CD14-positive monocyte (primary cell): ENCODE data around the gene CNTNAP5. TPM values are rescaled to one million over a fixed set of nuclear protein-coding genes. Genes with fewer than 3 reads are reported as not detected.

Experiments
- DNase-seq, 3 donors: peaks; one replicate each; pipeline ENCODE4 v3.0.0-alpha.2; 2011 to 2022
- H2AFZ ChIP-seq: 2 replicates; pipeline ENCODE4 v1.6.0; 2012; ENCODE audit warnings: mild to moderate bottlenecking, low read depth, low read length, inconsistent platforms; ENCODE audit not compliant: insufficient read depth, poor library complexity, severe bottlenecking
- H3K27ac ChIP-seq, 2 donors: 1 replicate in 1 of 2; 2 replicates in 1 of 2; pipeline ENCODE4 v1.5.1; 2012 to 2013; ENCODE audit warnings: low read length in 2 of 2, control low read depth in 1 of 2, inconsistent platforms in 1 of 2, low read depth in 1 of 2, mild to moderate bottlenecking in 1 of 2
- H3K27me3 ChIP-seq, 2 donors: one replicate each; pipeline versions ENCODE4 v1.6.0 to v1.6.1; 2011 to 2013; ENCODE audit warnings: low read length in 2 of 2; ENCODE audit not compliant: control insufficient read depth in 2 of 2, insufficient read depth in 2 of 2
- H3K36me3 ChIP-seq, 2 donors: replicated peaks in 1 of 2; 1 replicate in 1 of 2; 2 replicates in 1 of 2; pipeline versions ENCODE4 v1.5.1 to v1.6.1; 2012 to 2013; ENCODE audit warnings: low read length in 2 of 2, control low read depth in 1 of 2, inconsistent platforms in 1 of 2, mild to moderate bottlenecking in 1 of 2; ENCODE audit not compliant: insufficient read depth in 2 of 2, control insufficient read depth in 1 of 2
- H3K4me1 ChIP-seq, 2 donors: 1 replicate in 1 of 2; 2 replicates in 1 of 2; pipeline versions ENCODE4 v1.5.1 to v1.6.1; 2012 to 2013; ENCODE audit warnings: low read length in 2 of 2, control low read depth in 1 of 2, inconsistent platforms in 1 of 2, mild to moderate bottlenecking in 1 of 2, moderate library complexity in 1 of 2; ENCODE audit not compliant: insufficient read depth in 2 of 2, control insufficient read depth in 1 of 2
- H3K4me2 ChIP-seq: replicated peaks from 2 replicates; pipeline ENCODE3; 2012; ENCODE audit warnings: low read length, moderate library complexity, mild to moderate bottlenecking; ENCODE audit not compliant: poor library complexity, severe bottlenecking; ENCODE audit errors: extremely low read depth
- H3K4me3 ChIP-seq, 3 experiments: fragments of 200-600 bp in 1 of 3; sonication (generic) in 1 of 3; replicated peaks in 1 of 3; 1 replicate in 2 of 3; 2 replicates in 1 of 3; pipeline ENCODE4 v1.5.1; 2011 to 2013; ENCODE audit warnings: low read length in 3 of 3, mild to moderate bottlenecking in 3 of 3, control low read depth in 2 of 3, low read depth in 2 of 3, inconsistent platforms in 1 of 3, moderate library complexity in 1 of 3
- H3K79me2 ChIP-seq: 2 replicates; pipeline ENCODE4 v1.6.0; 2012; ENCODE audit warnings: mild to moderate bottlenecking, control low read depth, inconsistent platforms, low read length, moderate library complexity; ENCODE audit not compliant: insufficient read depth
- H3K9ac ChIP-seq: 2 replicates; pipeline ENCODE4 v1.6.0; 2017; ENCODE audit warnings: low read length, mild to moderate bottlenecking; ENCODE audit not compliant: insufficient read depth, poor library complexity, severe bottlenecking
- H3K9me3 ChIP-seq, 2 donors: replicated peaks in 1 of 2; 1 replicate in 1 of 2; 2 replicates in 1 of 2; pipeline versions ENCODE4 v1.5.1 to v1.6.1; 2012 to 2013; ENCODE audit warnings: low read length in 2 of 2, control low read depth in 1 of 2; ENCODE audit not compliant: control insufficient read depth in 1 of 2, insufficient read depth in 1 of 2
- H4K20me1 ChIP-seq: 2 replicates; pipeline ENCODE4 v1.6.0; 2012; ENCODE audit warnings: mild to moderate bottlenecking, low read length, control low read depth, moderate library complexity; ENCODE audit not compliant: insufficient read depth
- H3K27ac Mint-ChIP-seq, 7 donors: one replicate each; pipeline ENCODE4 v1.8.0; 2020; ENCODE audit warnings: mild to moderate bottlenecking in 7 of 7, mixed read lengths in 7 of 7, moderate library complexity in 6 of 7, inconsistent platforms in 2 of 7
- H3K27me3 Mint-ChIP-seq, 3 donors: one replicate each; pipeline ENCODE4 v1.8.0; 2021 to 2022; ENCODE audit warnings: low read depth in 3 of 3, mild to moderate bottlenecking in 3 of 3, mixed read lengths in 3 of 3, moderate library complexity in 3 of 3, inconsistent platforms in 1 of 3
- H3K36me3 Mint-ChIP-seq, 2 donors: one replicate each; pipeline ENCODE4 v1.8.0; 2020; ENCODE audit warnings: mixed read lengths in 2 of 2, inconsistent platforms in 1 of 2, mild to moderate bottlenecking in 1 of 2
- H3K4me1 Mint-ChIP-seq: one replicate; pipeline ENCODE4 v1.8.0; 2020; ENCODE audit warnings: mild to moderate bottlenecking, mixed read lengths
- H3K4me3 Mint-ChIP-seq, 2 donors: one replicate each; pipeline ENCODE4 v1.8.0; 2020; ENCODE audit warnings: mild to moderate bottlenecking in 2 of 2, mixed read lengths in 2 of 2, moderate library complexity in 1 of 2
- H3K9me3 Mint-ChIP-seq, 7 donors: one replicate each; pipeline ENCODE4 v1.8.0; 2020 to 2022; ENCODE audit warnings: mixed read lengths in 7 of 7, mild to moderate bottlenecking in 6 of 7, moderate library complexity in 6 of 7, inconsistent platforms in 2 of 7
- CTCF ChIP-seq: fragments of 200-600 bp; IDR thresholded peaks from one replicate; pipeline ENCODE4 v1.8.0; 2022; ENCODE audit warnings: antibody characterized with exemption, mild to moderate bottlenecking
- WGBS: methylation state at CpG from one replicate; pipeline ENCODE4 v1.1.5; 2013; ENCODE audit warnings: missing lambda C conversion rate; ENCODE audit not compliant: insufficient coverage; 5-methylcytosine and 5-hydroxymethylcytosine counted together
- intact Hi-C, 2 donors: fragments of 100-400 bp; cut with micrococcal nuclease; formaldehyde crosslinking; loops; one replicate each; pipeline versions ENCODE4 v1.15.0 to v1.15.1; 2023
- polyA plus RNA-seq, 3 donors: library from polyadenylated mRNA; depleted of rRNA in 1 of 3; unstranded in 2 of 3; stranded (reverse) in 1 of 3; fragments of 300-500 nt in 2 of 3; fragments of >200 nt in 1 of 3; fragmentation: Illumina TruSeq in 2 of 3; gene quantifications; 1 replicate in 2 of 3; 2 replicates in 1 of 3; pipeline ENCODE4 v1.2.3, GENCODE V29; 2012 to 2021

The CNTNAP5 gene
- polyA plus RNA-seq, 3 donors = not detected

GRCh38 chr2:124702777-124703176, 677.7 kb downstream of the CNTNAP5 start:
- Histone ChIP-seq H2AFZ (no peak overlapping the region), H4K20me1 (no peaks in the 10 kb centered on the region), H3K27ac (no peak overlapping the region), H3K9me3 (peaks cover 7 to 11% of the 10 kb centered on the region in 2 donors), H3K9ac (no peak overlapping the region), H3K4me1 (no peaks in the 10 kb centered on the region), H3K79me2 (no peaks in the 10 kb centered on the region), H3K36me3 (no peaks in the 10 kb centered on the region), H3K27me3 (no peaks in the 10 kb centered on the region), H3K4me2 (no peak overlapping the region), H3K4me3 (no peak overlapping the region)
- Mint-ChIP-seq H3K9me3 (peaks cover 4 to 12% (median 6%) of the 10 kb centered on the region in 7 donors), H3K36me3 (no peaks in the 10 kb centered on the region), H3K27me3 (no peaks in the 10 kb centered on the region), H3K4me3 (no peak overlapping the region), H3K27ac (no peak overlapping the region), H3K4me1 (no peaks in the 10 kb centered on the region)
- DNase-seq = no peak
- TF ChIP-seq CTCF = no peak
- intact Hi-C loops = no loop called here

GRCh38 chr2:124704071-124704925, 679.2 kb downstream of the CNTNAP5 start:
- Histone ChIP-seq H3K27ac (no peak overlapping the region), H4K20me1 (no peaks in the 10 kb centered on the region), H2AFZ (no peak overlapping the region), H3K36me3 (no peaks in the 10 kb centered on the region), H3K4me3 (no peak overlapping the region), H3K9me3 (peaks cover 7 to 8% of the 10 kb centered on the region in 2 donors), H3K27me3 (no peaks in the 10 kb centered on the region), H3K4me1 (no peaks in the 10 kb centered on the region), H3K79me2 (no peaks in the 10 kb centered on the region), H3K4me2 (no peak overlapping the region), H3K9ac (no peak overlapping the region)
- Mint-ChIP-seq H3K9me3 (peaks cover 4 to 12% (median 6%) of the 10 kb centered on the region in 7 donors), H3K27me3 (no peaks in the 10 kb centered on the region), H3K4me3 (no peak overlapping the region), H3K27ac (no peak overlapping the region), H3K36me3 (no peaks in the 10 kb centered on the region), H3K4me1 (no peaks in the 10 kb centered on the region)
- TF ChIP-seq CTCF = no peak
- intact Hi-C loops = no loop called here
- no peak for DNase-seq
- WGBS = 30% methylated on average over 2 of the region's 5 CpGs
